Activated gamma-delta T cell treated with Interleukin-2 at 50 U/mL for 16 hours (primary cell): ENCODE data around the gene ZNRF3.

Experiments used
- DNase-seq: peaks from one replicate; pipeline ENCODE4 v3.0.0-alpha.2; 2020

Gene ZNRF3

GRCh38 chr22:28953976-28954880 lies 70.9 kb downstream of the ZNRF3 start:
- DNase-seq = no peak

DNA sequence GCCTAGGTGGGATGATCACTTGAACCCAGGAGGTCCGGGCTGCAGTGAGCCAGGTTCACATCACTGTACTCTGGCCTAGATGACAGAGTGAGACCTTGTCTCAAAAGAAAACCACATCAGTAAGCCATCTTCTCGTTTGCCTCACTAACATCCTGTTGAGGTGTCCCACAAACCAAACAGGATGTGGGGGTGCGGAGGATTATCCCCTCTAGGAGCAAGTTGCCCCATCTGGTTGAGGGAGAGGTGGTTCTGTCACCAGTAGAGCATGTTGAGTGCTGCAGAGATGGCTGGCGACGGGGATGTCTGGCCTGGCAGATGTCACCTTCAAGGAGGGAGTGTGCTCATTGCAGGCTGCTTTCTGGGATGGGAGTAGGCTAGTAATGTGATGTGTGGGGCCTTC lies 72.4 kb downstream of the ZNRF3 start:
- peak; percentile 82 for DNase-seq

DNA sequence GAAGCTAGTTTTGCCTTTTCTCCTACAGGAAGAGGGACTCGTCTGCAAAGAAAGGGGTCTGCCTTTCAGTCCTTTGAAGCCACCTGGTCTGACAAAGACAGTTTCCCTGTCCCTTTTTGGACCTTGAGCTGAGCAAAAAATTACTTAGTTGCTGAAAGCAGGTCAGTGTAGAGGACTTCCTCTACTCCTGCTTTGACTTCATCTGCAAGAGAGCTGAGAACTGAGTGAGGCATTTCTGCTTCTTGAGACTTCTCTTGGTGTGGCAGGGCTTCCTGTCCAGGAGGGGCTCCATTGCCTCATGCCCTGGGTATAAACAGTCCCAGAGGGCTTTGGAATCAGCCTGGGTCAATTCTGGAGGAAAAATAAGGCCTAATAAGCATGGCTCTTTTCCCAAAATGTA lies 73.1 kb downstream of the ZNRF3 start:
- DNase-seq = no peak

DNA sequence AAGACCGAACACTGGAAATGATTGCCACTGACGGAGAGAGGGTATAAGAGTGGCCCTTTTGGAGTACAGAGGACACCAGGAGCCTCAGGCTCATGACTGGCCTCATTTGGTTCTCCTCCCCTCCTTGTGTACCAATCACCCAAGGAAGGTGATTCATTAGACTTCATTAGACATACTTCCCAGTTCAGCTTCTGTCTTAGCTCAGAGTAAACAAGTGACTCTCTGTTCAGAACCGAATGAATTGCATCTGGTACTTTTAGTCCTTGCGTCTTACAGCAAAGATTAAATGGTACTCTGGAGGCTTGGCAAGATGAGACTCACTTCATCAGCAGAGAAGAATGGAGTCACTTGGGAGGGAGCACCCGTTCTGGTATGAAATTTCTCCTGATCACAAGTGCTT lies 75.2 kb downstream of the ZNRF3 start:
- DNase-seq = no peak

GRCh38 chr22:28962042-28962554 lies 78.7 kb downstream of the ZNRF3 start:
- DNase-seq = no peak

- no peak for DNase-seq
These were observed 80.0 kb downstream of the ZNRF3 start for GRCh38 chr22:28963362-28963761.

DNA sequence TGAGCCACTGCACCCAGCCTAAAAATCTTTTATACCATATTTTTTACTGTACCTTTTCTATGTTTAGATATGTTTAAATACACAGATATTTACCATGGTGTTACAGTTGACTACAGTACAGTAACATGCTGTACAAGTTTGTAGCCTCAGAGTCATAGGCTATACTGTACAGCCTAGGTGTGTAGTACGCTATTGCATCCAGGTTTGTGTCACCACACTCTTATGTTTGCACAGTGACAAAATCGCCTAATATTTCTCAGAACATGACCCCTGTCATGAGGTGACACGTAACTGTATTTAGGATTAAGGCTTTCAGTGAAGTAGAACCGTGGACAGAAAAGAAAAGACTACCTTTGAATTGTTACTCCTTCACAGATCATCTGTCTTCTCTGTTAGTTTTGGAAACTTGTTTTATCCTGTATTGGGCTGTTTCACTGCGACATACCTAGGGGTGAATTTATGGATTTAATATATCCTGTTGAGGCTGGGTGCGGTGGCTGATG lies 83.8 kb downstream of the ZNRF3 start:
- no peak for DNase-seq

DNA sequence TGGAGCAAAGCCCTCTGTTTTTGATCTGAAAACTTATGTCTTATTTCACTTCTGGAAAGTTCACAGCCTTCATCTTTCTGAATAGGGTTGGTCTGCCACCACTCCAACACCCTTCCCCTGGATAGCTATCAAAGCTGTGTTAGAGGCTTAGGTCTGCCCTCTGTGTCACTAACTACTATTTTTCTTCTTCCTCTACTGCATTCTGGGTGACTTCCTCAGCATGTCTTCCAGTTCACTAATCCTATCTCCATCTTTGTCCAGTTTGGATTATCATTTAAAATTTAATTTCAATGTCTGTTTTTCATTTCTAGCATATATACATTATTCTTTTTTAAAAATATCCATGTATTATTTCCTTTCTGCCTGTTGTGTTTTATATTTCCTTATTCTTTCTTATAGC lies 84.6 kb downstream of the ZNRF3 start:
- no peak for DNase-seq

GRCh38 chr22:28969401-28970168 lies 86.2 kb downstream of the ZNRF3 start:
- DNase-seq = no peak

- no peak for DNase-seq
These were observed 90.0 kb downstream of the ZNRF3 start for GRCh38 chr22:28973352-28973751.

DNA sequence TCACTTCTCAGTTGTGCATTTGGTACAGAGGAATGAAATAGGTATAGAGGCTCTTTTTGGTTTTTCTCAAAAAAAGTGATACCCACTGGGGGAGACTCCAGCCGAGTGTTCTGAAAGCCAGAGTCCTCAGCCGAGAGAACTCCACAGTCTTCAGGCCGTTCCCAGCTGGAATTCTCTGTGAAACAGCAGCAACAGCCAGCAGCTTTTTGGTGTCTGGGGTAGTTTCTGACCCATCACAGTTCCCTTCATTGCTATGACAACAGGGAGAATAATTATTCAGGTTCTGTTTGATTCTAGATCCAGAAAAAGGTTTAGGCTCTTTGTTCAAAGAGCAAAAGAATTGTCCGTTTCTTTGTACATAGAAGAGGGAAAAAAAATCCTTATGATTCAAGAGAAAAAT lies 93.7 kb downstream of the ZNRF3 start:
- no peak for DNase-seq

DNA sequence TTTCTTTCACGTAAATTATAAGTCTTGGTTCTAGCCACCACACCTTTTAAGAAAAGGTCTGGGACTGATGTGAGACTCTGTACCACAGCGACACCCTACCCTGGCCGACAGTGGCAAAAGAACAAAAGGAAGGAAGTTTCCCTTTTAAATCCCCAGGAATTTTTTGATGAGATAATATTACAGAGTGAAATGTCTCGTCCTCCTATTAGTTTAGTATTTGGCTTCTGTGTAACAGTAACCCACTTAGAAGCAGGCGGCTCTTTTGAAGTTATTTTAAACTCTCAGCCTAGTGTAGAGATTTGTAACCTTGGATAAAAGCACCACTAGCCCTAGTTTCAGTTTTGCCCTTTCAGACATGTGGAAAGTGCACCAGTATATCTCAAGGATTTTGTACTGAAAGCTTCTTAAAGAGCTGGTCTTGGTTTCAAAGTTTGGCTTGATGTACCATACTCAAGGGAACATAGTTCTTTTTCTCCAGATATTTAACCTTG lies 94.2 kb downstream of the ZNRF3 start:
- DNase-seq = no peak

- DNase-seq = no peak
These were observed 94.8 kb downstream of the ZNRF3 start for GRCh38 chr22:28978158-28978557.

DNA sequence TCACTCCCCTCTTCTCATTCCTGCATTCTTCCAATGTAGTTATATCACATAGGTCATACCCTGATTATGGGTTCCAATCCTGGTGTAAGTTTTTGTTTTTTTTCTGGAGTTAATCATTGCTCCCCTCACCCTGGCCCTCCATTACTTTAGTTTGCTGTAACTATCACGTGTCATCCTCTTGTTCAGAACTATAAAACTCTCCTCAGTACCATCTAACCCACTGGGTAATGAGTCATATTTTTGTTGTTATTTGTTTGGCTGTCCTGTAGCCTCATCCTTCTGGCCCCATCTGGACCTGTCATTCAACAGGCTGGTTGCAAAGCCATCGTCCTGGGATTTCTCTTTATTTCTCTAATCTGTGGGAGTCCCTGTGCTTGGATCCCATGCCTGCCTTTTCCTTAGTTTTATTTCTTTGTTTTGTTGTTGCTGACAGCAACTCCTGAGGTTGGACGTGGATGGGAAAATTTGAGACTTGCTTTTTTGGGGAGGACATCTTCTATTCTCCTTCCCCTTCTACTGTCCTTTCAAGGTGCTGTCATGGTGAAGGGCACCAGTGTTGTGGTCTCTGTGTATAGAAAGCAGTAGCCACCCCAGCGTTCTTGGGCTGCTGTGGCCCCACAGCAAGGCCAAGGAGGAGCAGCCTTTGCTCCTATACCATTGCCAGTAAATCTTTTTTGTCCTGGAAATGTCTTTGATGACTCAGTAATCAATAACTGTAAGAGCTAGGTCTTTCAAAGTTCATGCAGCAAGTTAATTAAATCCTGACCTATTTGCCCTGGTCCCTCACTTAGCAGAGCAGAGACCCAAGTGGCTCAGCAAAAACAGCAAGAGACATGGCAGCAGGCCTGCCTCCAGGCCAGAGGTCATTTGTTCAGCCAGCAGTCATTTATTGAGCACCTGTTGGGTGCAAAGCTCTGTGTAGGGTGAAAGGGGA lies 95.8 kb downstream of the ZNRF3 start:
- DNase-seq = no peak

GRCh38 chr22:28980326-28980725 lies 97.0 kb downstream of the ZNRF3 start:
- DNase-seq = no peak

DNA sequence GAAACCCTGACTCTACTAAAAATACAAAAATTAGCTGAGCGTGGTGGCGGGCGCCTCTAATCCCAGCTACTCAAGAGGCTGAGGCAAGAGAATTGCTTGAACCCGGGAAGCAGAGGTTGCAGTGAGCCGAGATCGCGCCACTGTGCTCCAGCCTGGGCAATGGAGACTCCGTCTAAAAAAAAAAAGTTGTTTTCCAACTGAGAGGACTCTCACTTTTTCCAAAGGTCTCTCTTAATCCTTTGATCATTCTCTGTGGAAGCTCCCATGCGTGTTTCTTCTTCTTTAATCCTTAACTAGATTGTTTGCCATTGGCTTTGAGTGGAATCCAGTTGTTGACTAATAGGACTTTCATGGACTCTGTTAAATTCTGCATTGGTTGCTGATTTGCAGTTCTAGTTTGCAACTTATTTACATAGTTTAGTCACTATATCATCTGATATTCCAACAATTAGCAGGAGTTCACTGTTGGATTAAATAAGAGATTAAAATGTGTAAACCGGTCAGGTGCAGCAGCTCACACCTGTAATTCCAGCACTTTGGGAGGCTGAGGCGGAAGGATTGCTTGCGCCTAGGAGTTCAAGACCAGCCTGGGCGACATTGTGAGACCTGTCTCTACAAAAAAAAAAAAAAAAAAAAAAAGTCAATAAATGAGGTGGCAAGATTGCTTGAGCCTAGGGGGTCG lies 98.6 kb downstream of the ZNRF3 start:
- DNase-seq = no peak

- DNase-seq = no peak
These were observed 99.8 kb downstream of the ZNRF3 start for GRCh38 chr22:28983190-28983589.

DNA sequence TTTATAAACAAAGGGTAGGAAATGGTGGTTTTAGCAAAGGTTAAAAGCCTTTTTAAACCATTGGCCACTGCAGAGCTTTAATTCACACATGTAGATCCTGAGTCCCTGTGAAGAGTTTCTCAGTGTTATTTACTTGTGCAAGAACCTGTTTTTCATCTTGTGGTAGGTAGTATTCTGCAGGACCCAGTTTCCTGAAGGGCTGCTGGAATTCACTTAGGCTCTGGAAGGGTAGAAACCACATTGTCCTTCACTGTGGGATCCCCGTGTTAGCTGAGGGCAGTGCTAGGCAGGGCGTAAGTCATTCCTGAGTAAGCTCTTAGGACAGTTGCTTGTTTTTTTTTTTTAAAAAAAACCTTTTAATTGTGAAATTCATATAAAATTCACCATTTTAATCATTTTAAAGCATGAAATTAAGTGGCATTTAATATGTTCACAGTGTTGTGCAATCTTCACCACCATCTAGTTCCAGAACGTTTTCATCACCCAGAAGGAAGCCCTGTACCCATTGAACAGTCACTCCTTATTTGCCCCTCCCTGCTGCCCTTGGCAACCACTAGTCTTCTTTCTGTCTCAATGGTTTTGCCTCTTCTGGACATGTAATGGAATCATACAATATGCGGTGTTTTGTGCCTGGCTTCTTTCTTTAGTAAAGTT lies 100.5 kb downstream of the ZNRF3 start:
- no peak for DNase-seq

- no peak for DNase-seq
These were observed 101.2 kb downstream of the ZNRF3 start for GRCh38 chr22:28984482-28985158.

GRCh38 chr22:28985581-28986290 lies 102.4 kb downstream of the ZNRF3 start:
- DNase-seq = no peak
